IMR-90 (cell line): Measurements from ENCODE around the gene C6orf47.

Source experiments
- CHD1 ChIP-seq: IDR thresholded peaks from 2 replicates; pipeline ENCODE4 v1.6.1; 2012; ENCODE audit warnings: low read depth, low read length, improper control_type of control experiment
- FOS ChIP-seq: fragments of 150-350 bp; IDR thresholded peaks from 2 replicates; pipeline ENCODE4 v1.6.1; 2016; ENCODE audit warnings: low read depth, low read length
- MXI1 ChIP-seq: IDR thresholded peaks from 2 replicates; pipeline ENCODE4 v1.6.1; 2012; ENCODE audit warnings: low read depth, mild to moderate bottlenecking, low read length, moderate library complexity, borderline replicate concordance
- POLR2A ChIP-seq: IDR thresholded peaks from 2 replicates; pipeline ENCODE4 v1.6.1; 2012; ENCODE audit warnings: mild to moderate bottlenecking, low read depth, low read length
- RAD21 ChIP-seq: IDR thresholded peaks from 2 replicates; pipeline ENCODE4 v1.6.1; 2012; ENCODE audit warnings: low read length, improper control_type of control experiment
- SMC3 ChIP-seq: fragments of 150-350 bp; IDR thresholded peaks from 2 replicates; pipeline ENCODE4 v1.6.1; 2016; ENCODE audit warnings: low read depth, mild to moderate bottlenecking, antibody characterized with exemption, low read length, moderate library complexity
- TF ChIP-seq, protein P1 (sequence below): conservative IDR thresholded peaks from 2 replicates; pipeline ENCODE4 v1.5.1; 2012; ENCODE audit warnings: mild to moderate bottlenecking, low read depth, low read length, improper control_type of control experiment

- TF ChIP-seq, protein P1, sequence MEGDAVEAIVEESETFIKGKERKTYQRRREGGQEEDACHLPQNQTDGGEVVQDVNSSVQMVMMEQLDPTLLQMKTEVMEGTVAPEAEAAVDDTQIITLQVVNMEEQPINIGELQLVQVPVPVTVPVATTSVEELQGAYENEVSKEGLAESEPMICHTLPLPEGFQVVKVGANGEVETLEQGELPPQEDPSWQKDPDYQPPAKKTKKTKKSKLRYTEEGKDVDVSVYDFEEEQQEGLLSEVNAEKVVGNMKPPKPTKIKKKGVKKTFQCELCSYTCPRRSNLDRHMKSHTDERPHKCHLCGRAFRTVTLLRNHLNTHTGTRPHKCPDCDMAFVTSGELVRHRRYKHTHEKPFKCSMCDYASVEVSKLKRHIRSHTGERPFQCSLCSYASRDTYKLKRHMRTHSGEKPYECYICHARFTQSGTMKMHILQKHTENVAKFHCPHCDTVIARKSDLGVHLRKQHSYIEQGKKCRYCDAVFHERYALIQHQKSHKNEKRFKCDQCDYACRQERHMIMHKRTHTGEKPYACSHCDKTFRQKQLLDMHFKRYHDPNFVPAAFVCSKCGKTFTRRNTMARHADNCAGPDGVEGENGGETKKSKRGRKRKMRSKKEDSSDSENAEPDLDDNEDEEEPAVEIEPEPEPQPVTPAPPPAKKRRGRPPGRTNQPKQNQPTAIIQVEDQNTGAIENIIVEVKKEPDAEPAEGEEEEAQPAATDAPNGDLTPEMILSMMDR: no peak
- TF ChIP-seq FOS: no peak
- TF ChIP-seq RAD21: no peak
- TF ChIP-seq CHD1: no peak
- no peak for TF ChIP-seq SMC3
- no peak for TF ChIP-seq POLR2A
- TF ChIP-seq MXI1: no peak
These were observed 29.4 kb downstream of the C6orf47 start for GRCh38 chr6:31631209-31631608.
